Measurements from ENCODE around the gene SPAAR. TPM values are rescaled to one million over a fixed set of nuclear protein-coding genes. Genes with fewer than 3 reads are reported as not detected.

SPAAR gene
- total RNA-seq, 1 donor from 2014 or later: not detected

DNA sequence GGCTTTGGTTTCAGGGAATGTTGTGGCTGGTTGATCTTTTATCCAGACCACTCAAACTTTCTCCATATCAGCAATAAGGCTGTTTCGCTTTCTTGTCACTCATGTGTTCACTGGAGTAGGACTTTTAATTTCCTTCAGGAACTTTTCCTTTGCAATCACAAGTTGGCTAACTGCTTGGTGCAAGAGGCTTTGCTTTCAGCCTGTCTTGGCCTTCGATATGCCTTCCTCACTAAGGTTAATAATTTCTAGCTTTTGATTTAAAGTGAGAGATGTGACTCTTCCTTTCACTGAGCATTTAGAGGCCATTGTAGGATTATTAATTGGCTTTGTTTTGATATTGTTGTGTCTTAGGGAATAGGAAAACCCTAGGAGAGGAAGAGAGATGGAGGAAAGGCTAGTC lies 10.3 kb upstream of the SPAAR start:
- no peak for TF ChIP-seq CTCF (IDR thresholded peaks at IDR 0.05; ENCODE audit: partially characterized antibody, unreplicated experiment)
- Mint-ChIP-seq H3K27me3 (ENCODE audit: unreplicated experiment) (no peaks in the 10 kb centered on the region), H3K4me1 (ENCODE audit: low read depth, unreplicated experiment) (peaks cover 2% of the 10 kb centered on the region), H3K9me3 (ENCODE audit: unreplicated experiment) (no peaks in the 10 kb centered on the region), H3K36me3 (ENCODE audit: unreplicated experiment) (no peaks in the 10 kb centered on the region), H3K4me3 (ENCODE audit: unreplicated experiment) (no peak overlapping the region), H3K27ac (ENCODE audit: unreplicated experiment) (no peak overlapping the region)
- no peak for DNase-seq

DNA sequence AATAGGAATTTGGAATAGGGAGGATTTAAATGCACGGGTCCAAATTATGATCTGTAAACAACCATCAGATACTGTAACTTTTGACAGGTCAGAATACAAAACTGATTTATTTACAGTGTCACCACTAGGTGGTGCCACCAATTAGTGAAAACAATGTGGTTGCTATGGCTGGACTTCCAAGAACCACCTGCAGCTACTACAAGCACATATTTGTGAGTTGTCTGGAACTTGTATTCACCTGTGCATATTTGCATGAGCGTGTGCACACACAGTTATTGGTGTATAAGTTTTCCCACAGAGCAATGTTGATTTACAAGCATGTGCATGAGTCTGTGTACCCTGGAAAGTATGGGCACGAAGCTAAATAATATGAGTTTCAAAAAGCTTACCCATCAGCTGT lies 6.2 kb upstream of the SPAAR start:
- Mint-ChIP-seq H3K27me3 (ENCODE audit: unreplicated experiment) (peaks cover 6% of the 10 kb centered on the region), H3K36me3 (ENCODE audit: unreplicated experiment) (no peaks in the 10 kb centered on the region), H3K9me3 (ENCODE audit: unreplicated experiment) (peaks cover 1% of the 10 kb centered on the region), H3K4me1 (ENCODE audit: low read depth, unreplicated experiment) (peaks cover 22% of the 10 kb centered on the region), H3K27ac (ENCODE audit: unreplicated experiment) (no peak overlapping the region), H3K4me3 (ENCODE audit: unreplicated experiment) (no peak overlapping the region)
- no peak for DNase-seq
- peak; percentile 94 for TF ChIP-seq CTCF (IDR thresholded peaks at IDR 0.05; ENCODE audit: partially characterized antibody, unreplicated experiment)

DNA sequence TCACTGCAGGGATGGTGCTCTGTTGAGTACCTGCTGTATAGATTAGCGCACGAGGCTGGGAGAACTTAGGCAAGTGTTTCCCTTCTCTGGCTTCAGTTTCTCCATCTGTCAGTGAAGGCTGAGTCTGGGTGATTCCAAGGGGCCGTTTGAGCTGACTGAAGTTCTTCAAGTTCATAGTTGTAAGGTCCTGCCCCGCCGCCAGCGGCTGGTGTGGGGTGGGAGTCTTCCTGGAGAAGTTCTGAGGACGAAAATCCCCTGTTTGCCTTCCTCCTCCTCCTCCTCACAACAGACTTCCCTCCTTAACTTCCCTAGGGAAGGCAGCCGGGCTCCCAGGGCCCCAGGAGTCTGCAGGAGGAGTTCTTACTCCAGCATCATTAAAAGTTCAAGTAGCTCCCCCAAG lies 5.0 kb upstream of the SPAAR start:
- H3K27ac Mint-ChIP-seq (ENCODE audit: unreplicated experiment): no peak overlapping the region
- H3K9me3 Mint-ChIP-seq (ENCODE audit: unreplicated experiment): peaks cover 1% of the 10 kb centered on the region
- peaks cover 33% of the 10 kb centered on the region for H3K4me1 Mint-ChIP-seq (ENCODE audit: low read depth, unreplicated experiment)
- peaks cover 8% of the 10 kb centered on the region for H3K27me3 Mint-ChIP-seq (ENCODE audit: unreplicated experiment)
- DNase-seq: no peak
- H3K4me3 Mint-ChIP-seq (ENCODE audit: unreplicated experiment): no peak overlapping the region
- TF ChIP-seq CTCF (IDR thresholded peaks at IDR 0.05; ENCODE audit: partially characterized antibody, unreplicated experiment): no peak
- H3K36me3 Mint-ChIP-seq (ENCODE audit: unreplicated experiment): no peaks in the 10 kb centered on the region

DNA sequence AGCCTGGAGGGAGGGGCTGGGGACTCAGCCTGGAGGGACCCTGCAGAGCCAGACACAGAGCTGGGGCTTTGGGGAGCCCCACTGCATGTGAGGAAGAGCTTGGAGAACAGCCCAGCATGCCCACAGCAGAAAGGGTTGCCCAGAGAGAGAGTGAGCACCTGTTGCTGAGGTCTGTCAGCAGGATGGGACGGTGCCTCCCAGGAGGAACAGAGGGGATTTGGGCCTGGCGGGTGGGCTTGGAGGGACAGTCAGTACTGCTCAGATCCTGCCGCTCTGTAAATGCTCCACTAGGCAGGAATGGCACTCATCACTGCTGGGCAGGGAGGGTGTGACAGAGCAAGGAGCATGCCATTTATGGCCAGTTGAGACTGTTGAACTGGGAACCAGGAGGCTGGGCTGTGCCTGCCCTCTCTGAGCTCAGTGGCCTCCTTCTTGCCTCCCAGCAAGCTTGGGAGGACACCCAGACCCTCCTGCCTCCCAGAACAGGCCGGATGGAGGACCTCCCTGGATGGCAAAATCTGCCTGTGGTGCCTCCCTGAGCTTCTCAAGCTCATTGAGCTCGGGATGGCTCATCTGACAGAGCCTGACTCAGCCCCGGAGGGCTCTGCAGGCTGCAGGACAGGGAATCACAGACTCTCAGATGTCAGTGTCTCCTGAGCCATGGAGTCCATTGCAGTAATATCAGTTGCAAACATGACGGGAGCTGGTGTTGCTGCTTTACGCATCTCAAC lies 4.1 kb upstream of the SPAAR start:
- Mint-ChIP-seq H3K4me3 (ENCODE audit: unreplicated experiment) (peak overlapping the region; percentile 8), H3K27me3 (ENCODE audit: unreplicated experiment) (peaks cover 8% of the 10 kb centered on the region), H3K4me1 (ENCODE audit: low read depth, unreplicated experiment) (peaks cover 33% of the 10 kb centered on the region), H3K36me3 (ENCODE audit: unreplicated experiment) (no peaks in the 10 kb centered on the region), H3K27ac (ENCODE audit: unreplicated experiment) (no peak overlapping the region), H3K9me3 (ENCODE audit: unreplicated experiment) (peaks cover 4% of the 10 kb centered on the region)
- TF ChIP-seq CTCF (IDR thresholded peaks at IDR 0.05; ENCODE audit: partially characterized antibody, unreplicated experiment): no peak
- no peak for DNase-seq

GRCh38 chr9:35905912-35906679 lies 3.2 kb upstream of the SPAAR start, which contains the start of gene HRCT1:
Gene HRCT1 (plus strand): TSS chr9:35906202. CDS start chr9:35906288, 86 bp downstream.
- no peak for DNase-seq
- peak within 1 kb of the TSS; percentile 59 for H3K4me3 Mint-ChIP-seq (ENCODE audit: unreplicated experiment)
- H3K36me3 Mint-ChIP-seq (ENCODE audit: unreplicated experiment): no peaks in the 10 kb centered on the region
- TF ChIP-seq CTCF (IDR thresholded peaks at IDR 0.05; ENCODE audit: partially characterized antibody, unreplicated experiment): no peak
- peaks cover 36% of the 10 kb centered on the region for H3K4me1 Mint-ChIP-seq (ENCODE audit: low read depth, unreplicated experiment)
- peak within 1 kb of the TSS; percentile 88 for H3K27ac Mint-ChIP-seq (ENCODE audit: unreplicated experiment)
- H3K9me3 Mint-ChIP-seq (ENCODE audit: unreplicated experiment): peaks cover 5% of the 10 kb centered on the region
- H3K27me3 Mint-ChIP-seq (ENCODE audit: unreplicated experiment): peaks cover 8% of the 10 kb centered on the region

Measured in glutamatergic neuron (in vitro differentiated cells).